ENCODE results near the gene SLC47A2.

SLC47A2 gene

DNA sequence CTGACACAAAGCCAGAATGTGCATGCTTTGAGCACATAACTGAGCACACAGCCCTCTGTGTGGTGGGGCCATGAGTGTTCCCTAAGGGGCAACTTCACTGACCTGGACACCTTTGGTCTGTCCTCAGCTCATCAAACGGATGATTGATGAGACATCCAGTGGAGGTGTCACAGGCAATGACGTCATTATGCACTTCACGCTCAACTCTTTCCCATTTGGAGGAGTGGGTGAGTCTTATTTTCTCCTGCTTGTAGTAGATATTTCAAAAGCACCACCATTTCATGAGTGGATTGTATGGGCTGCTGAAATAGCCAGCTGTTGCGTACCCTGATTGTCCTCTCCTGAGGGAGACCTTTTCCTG lies 51.6 kb downstream of the SLC47A2 start:
- no peak for DNase-seq

DNA sequence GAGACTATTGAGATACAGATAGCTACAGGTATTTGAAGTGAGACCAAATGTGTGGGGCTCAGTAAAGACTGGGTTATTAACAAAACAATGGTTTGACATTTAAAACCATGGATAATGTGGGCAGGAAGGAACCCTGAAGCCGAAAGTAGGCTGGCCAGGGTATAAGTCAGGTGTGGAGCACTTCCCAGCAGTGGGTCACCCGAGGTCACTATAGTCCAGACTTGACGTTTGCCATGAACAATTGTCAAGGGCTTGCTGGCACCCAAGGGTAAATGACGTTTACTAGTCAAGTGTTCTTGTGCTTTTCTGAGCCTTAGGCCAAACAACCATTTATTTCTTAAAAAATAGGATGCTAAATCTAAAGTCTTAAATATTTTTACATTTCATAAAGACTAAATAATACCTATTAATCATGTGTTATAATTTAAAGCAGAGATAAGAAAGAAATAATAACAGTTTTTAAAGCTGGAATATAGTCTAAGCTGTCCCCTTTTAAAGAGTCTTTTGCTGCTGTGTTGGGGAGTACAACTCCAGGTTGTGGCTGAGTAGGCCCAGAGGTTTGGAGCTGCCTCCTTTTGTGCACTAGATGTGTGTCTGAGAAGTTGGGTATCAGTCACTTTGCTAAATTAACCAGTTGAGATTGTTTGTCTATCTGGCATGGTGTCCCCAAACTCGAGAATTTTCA lies 52.1 kb downstream of the SLC47A2 start:
- no peak for DNase-seq

DNA sequence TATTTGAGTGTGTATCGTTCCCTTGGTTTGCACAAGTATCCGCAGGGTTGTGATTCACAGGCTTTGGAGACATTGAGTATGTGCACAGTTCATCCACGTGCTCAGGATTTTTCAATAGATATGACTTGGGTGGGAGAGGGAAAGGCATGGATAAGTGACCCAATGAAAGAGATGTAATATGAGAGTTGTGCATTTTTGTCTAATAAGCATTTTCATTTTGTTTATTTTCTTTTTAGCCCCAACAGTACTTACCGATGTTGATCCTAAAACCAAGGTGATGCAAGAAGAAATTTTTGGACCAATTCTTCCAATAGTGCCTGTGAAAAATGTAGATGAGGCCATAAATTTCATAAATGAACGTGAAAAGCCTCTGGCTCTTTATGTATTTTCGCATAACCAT lies 53.3 kb downstream of the SLC47A2 start:
- DNase-seq = no peak

DNA sequence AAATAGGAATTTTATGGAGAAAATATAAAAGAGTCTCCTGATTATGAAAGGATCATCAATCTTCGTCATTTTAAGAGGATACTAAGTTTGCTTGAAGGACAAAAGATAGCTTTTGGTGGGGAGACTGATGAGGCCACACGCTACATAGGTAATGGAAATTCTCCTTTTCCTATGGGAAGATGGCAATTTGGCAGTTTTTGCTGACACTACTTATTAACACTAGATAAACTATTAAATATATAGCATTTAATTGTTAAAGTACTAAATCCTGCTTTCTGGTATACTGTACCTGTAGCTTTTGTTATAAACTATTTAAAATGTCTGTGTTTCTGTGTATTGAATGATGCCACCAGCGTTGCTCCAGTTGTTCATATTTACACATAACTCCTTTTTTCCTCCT lies 55.3 kb downstream of the SLC47A2 start:
- DNase-seq = no peak

DNA sequence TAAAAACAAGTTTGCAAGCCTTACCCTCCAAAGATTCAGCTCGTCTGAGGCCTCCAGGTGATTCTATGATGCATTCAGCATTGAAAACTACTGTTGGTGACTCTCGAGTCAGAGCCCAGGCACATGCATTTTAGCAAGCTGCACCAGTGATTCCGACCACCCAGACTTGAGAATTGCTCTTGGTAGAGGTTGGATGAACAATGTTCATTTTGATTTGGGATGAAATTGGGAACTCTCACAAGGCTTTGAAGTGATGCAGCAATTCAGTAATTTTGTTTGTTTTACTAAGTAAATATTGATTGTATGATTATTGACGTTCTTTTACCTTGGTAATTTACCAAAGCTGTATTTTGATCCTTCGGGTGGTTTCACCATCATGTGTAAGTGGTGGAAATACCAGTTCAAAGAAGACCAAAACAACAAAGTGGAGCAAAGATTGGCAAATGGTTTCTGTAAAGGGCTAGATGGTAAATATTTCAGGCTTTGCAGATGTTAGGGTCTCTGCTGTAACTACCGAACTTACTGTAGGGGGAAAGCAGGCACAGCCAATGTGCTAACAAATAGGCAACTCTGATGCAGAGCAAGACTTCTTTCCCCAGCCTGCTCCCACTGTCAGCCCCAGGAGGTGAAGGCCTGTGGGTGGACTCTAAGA lies 56.0 kb downstream of the SLC47A2 start:
- no peak for DNase-seq

DNA sequence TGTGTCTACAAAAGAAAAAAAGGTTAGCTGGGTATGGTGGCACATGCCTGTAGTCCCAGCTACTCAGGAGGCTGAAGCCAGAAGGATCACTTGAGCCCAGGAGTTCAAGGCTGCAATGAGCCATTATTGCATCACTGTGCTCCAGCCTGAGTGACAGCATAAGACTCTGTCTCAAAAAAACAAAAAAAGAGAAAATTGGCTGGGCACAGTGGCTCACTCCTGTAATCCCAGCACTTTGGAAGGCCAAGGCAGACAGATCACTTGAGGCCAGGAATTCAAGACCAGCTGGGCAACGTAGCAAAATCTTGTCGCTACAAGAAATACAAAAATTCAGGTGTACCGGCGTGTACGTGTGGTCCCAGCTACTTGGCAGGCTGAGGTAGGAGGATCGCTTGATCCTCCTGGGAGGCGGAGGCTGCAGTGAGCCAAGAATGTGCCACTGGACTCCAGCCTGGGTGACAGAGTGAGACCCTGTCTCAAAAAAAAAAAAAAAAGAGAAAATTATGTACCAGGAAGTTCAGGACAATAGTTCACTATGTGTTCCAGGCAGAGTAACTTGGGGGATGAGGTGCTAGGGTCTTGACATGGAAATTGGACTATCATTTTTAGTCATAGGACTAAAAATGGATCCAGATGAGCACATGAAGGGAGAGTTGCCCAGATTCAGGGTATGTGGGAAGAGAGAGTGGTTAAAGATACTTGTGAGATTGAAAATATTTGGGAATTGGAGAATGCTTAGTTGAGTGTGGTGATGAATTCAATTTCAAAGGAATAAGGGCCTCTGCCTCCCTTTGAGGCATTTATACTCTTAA lies 56.8 kb downstream of the SLC47A2 start:
- no peak for DNase-seq

DNA sequence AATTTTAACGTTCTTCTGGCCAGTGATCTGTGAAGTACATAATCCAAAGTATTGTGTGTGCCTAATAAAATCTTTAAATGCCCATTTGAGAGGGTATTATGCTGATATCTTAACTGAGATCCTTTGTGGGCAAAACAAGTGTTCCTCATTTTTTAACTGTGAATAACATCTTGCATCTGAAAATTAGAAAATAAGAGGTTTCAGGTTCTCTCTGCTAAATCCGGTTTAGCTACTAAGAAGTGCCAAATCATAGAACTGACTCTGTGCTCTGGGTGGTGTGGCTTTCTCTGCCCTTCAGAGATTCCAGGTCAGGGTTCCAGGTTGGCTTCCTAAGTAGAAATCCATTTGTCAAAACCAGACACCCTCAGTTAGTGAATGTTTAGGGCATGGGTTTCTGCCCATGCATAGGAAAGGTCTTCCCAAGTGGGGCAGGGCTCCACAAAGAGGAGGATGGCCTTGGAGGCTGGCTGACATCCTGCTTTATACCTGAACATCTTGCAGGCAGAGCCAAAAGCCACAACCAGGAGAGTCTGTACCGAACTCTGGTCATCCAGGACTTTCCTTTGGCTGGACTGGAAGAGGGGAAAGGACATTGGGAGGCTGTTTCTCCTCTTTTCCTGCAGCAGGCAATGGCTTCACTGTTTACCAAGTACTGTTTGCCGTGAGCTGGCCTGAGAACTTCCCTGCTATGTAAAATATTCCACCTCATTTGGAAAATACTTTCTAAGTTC lies 59.4 kb downstream of the SLC47A2 start:
- no peak for DNase-seq

DNA sequence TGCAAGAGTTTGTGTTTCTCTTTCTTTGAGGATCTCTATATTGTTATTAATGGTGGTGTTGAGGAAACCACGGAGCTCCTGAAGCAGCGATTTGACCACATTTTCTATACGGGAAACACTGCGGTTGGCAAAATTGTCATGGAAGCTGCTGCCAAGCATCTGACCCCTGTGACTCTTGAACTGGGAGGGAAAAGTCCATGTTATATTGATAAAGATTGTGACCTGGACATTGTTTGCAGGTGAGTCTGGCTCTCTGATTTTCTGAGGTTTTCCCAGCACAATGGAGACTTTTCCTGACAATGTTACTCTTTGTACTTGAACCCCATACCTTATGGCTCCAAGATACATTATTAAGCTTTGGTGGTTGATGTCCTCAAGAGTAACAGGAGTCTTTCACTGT lies 60.0 kb downstream of the SLC47A2 start:
- no peak for DNase-seq

DNA sequence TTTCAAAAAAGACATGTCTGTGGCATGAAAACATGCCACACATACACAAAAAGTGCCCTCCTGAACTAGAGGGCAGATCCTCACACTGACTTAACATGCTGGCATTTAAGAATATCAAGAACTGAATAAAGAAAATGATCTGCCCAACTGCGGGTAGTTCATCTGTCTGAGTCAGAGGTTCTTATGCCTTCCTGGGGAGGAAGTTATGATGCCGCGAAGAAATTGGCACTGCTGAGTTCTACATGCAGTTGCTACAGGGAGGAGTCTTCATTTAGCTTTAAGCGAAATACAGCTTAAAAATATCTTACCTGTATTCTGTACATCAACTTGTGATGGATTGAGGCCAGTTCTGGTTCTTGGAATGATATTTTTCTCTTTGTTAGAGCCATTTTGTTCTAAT lies 61.5 kb downstream of the SLC47A2 start:
- DNase-seq = no peak

DNA sequence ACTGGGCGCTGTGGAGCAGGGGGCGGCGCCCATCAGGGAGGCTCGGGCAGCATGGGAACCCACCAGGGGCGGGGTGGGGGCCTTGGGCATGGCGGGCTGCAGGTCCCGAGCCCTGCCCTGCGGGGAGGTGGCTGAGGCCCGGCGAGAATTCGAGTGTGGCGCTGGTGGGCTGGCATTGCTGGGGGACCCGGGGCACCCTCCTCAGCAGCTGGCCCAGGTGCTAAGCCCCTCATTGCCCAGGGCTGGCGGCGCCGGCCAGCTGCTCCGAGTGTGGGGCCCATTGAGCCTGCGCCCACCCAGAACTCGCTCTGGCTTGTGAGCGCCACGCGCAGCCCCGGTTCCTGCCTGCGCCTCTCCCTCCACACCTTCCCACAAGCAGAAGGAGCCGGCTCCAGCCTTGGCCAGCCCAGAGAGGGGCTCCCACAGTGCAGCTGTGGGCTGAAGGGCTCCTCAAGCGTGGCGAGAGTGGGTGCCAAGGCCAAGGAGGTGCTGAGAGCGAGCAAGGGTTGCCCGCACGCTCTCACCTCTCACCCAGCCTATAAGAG lies 62.0 kb downstream of the SLC47A2 start:
- DNase-seq = no peak

DNA sequence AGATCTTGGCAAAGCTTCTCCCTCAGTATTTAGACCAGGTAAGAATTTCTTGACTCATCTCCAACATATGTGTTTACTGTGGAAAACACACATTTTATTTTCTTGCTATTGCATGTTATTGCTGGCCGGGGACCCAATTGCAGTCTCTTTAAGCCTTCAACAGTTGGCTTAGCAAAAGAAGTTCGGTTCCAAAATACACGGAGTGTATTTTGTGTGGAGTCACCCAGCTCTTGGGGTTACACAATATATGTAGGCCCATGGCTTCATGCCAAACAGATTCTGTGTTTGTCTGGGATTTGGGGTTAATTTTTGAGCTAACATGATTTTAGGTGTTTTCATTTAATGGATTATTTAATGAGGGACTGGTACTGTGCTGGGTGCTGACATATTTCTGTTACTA lies 63.8 kb downstream of the SLC47A2 start:
- no peak for DNase-seq

DNA sequence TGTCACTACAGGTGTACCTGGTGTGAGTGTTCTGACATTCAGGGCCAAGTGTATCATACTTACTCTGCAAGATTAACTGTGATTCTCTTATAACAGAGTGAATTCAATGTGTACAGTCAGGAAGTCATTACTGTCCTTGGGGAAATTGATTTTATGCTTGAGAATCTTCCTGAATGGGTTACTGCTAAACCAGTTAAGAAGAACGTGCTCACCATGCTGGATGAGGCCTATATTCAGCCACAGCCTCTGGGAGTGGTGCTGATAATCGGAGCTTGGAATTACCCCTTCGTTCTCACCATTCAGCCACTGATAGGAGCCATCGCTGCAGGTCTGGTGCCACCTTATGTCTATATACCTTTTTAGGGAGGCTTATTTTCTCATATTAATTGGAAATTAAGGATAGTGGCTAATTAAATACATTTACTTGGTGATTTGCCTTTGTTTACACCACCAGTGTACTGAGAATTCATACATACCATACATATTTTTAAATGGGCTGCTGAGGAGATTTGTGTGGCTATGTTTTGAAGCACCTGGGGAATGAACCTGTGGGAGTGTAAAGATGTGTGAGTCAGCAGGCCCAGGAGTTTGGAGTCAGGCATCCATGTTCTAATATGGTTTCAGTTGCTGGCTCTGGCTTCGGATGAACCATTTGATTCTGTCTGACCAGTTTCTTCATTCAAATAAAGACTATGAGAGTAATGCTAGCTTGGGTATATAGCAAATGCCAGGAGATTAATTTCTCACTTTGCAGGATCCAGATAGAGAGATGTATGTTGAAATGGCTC lies 64.7 kb downstream of the SLC47A2 start:
- DNase-seq = no peak

DNA sequence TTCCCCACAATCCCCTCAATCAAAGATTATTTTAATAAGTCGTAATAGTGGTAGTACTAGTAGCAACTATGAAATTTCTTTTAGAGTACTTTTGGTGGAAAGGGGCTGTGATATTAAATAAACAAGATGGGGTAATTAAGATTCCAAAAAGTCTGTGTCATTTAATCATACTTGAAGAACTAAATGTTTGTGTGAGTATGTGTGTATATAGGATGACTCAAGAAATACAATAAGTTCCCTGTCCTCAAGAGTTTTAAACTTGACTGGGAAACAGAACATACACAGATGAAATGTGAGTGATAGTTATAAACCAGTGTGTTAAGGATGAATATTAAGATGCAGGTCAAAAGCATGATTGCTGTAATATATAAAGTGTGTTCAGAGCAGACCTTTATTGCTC lies 65.6 kb downstream of the SLC47A2 start:
- peak; percentile 8 for DNase-seq

DNA sequence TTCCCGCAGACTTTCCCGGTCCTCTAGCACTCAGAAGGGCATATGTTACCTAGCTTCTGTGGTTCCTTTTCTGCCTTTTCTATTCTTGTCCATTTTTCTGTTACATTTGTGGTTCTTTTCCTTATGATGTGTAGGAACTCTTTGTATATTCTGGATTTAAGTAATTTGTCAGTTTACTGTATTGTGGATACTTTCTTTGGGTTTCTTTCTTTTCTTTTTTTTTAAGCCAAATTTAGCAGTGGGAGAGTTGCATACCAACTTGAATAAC lies 67.2 kb downstream of the SLC47A2 start:
- no peak for DNase-seq

DNA sequence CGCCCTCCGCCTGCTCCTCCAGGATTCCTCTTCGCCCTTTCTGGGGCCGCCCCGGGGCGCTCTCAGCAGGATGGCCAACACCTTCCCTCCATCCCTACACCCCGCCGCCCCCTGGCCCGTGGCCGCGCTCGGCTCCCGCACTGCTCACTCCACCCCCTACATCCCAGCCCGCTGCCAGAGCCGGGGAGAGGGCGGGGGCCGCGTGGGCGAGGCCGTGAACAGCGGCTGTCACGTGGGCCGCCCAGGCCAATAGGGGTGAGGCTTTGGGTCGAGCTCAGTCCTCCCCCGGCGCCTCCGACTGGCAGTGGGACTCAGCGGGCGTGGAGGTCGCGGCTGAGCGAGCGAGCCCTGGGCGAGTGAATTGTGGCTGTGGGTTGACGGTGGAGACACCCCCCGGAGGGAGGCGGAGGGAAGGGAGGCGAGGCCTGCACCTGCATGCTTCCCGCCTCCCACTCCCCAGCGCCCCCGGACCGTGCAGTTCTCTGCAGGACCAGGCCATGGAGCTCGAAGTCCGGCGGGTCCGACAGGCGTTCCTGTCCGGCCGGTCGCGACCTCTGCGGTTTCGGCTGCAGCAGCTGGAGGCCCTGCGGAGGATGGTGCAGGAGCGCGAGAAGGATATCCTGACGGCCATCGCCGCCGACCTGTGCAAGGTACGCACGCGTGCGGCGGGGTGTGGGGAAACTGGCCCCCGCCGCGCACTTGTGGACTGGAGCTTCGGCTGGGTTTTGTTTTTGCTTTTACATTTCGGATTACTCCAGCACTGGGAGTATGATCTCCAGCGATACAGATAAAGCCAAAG lies 67.7 kb downstream of the SLC47A2 start, which contains the start of gene ALDH3A2:
TSS of gene ALDH3A2 (plus strand) at position 277 of the 799 bp plus-strand sequence. CDS start at position 498, 221 bp downstream.
- peak; percentile 92 for DNase-seq

DNA sequence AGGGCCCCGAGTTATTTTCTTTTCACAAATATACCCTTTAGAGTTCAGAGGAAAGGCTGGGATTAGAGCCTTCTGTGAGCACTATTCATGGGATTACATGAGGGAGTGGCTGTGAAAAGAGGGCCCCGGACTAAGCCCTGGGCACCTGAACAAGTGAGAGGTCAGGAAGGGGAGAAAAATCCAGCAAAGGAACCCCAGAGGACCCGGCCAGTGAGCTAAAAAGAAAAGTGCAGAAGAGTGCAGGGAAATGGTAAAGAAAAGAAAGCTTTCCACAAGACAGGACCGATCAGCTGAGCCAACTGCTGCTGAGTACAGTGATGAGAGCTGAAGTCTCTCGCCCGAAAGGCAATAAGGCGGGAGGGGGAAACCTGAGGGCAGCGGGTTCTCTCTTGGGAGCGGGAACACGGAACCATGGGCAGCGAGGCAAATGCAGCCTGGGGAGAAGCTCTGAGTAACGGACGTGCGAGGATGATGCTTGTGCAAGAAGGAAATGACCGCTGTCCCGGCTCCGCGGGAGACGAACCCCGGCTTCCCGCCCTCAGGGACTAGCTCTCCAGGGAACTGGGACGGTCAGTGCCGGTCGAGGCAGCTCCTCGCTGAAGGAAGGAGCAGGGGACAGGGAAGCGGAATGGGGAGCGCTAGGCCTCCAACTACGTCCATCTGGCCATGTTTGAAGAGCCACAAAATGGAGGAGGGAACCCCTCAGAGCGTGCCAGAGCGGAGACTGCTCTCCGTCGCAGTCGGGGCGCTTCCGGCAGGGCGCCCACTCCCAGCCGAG lies 68.5 kb downstream of the SLC47A2 start:
- peak; percentile 64 for DNase-seq

DNA sequence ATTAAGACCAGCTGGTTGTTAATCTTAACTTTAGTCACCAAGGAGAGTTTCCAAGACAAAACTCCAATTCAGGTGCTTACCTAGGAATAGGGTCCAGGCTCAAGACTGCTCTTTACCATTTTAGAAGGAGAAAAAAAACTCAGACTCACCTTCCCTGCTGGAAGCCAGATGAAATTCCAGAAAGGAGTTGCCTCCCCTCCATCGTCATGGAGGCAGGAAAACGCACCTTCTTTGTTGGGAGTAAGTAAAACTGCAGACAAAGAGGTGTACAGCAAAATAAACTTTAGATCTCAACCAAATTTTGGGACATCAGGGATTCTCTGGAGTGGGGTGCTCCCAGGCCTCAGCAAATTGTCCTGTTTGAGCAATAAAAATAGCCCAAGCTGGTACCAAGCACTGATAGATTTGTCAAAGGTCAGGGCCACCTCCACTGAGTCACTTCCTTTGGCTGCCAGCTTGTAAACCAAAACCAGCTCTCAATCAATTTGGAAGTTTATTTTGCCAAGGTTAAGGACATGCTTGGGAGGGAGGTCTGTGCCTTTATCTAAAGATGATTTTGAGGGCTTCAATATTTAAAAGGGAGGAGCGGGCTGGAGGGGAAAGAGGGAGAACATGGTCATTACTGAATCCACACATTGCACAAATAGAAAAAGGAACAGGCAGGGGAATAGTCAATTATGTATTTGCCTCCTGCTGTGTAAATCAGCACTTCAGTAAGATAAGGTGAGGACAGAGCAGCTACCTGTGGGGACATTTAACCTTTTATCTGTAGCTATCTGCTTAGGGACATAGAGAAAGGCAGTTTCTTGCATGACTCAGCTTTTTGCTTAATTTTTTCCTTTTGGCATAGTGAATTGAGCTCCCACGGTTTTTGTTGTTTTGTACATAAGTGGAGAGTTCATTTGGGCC lies 69.3 kb downstream of the SLC47A2 start:
- DNase-seq = no peak

DNA sequence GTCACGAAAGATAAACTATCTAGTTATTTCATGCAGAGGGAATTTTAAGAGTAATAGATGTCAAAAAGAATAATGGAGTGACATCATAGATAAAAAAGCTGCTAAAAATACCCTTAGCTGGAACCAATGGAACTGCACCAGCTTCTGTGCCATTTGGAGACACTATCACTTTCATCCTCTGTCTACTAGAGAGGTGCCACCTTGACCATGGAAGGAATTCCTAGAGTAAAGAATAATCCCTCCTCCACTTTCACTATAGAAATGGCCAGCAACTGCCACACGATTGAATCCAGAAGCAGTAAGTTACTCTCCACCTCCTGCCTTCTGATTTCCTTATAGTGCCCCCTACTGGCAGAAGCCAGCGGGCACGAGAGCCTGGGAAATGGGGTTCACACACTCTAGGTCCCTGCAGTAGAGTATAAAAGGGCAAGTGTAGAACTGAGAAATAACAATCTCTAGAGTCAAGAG lies 70.6 kb downstream of the SLC47A2 start:
- DNase-seq = no peak
